Hepatocyte (in vitro differentiated cells): ENCODE data around the gene TWSG1. TPM values are rescaled to one million over a fixed set of nuclear protein-coding genes. Genes with fewer than 3 reads are reported as not detected.
A peak's percentile ranks its signal among the peaks of the same experiment; 100 is the strongest.

Experiments
- DNase-seq: peaks from one replicate; pipeline ENCODE4 v3.0.0-alpha.2; 2016; ENCODE audit warnings: low spot score
- H2AFZ ChIP-seq: fragments of 200-600 bp; sonication (generic); 2 replicates; pipeline ENCODE4 v1.6.0; 2016; ENCODE audit warnings: antibody characterized with exemption, mild to moderate bottlenecking
- H3K27ac ChIP-seq: fragments of 200-600 bp; sonication (generic); 2 replicates; pipeline ENCODE4 v1.5.1; 2016; ENCODE audit warnings: mild to moderate bottlenecking
- H3K27me3 ChIP-seq: fragments of 200-600 bp; sonication (generic); 2 replicates; pipeline ENCODE4 v1.6.1; 2016
- H3K36me3 ChIP-seq: fragments of 200-600 bp; sonication (generic); replicated peaks from 2 replicates; pipeline ENCODE4 v1.5.1; 2016; ENCODE audit warnings: low read depth; ENCODE audit not compliant: insufficient read depth
- H3K4me1 ChIP-seq: fragments of 200-600 bp; sonication (generic); 2 replicates; pipeline ENCODE4 v1.5.1; 2016; ENCODE audit warnings: mild to moderate bottlenecking, moderate library complexity; ENCODE audit not compliant: insufficient read depth
- H3K4me2 ChIP-seq: fragments of 200-600 bp; sonication (generic); 2 replicates; pipeline ENCODE4 v1.6.0; 2016
- H3K4me3 ChIP-seq: fragments of 200-600 bp; sonication (generic); 2 replicates; pipeline ENCODE4 v1.5.1; 2016; ENCODE audit warnings: mild to moderate bottlenecking
- H3K79me2 ChIP-seq: fragments of 200-600 bp; sonication (generic); 2 replicates; pipeline ENCODE4 v1.6.0; 2017; ENCODE audit warnings: mild to moderate bottlenecking
- H3K9me2 ChIP-seq: fragments of 200-600 bp; sonication (generic); replicated peaks from 2 replicates; pipeline ENCODE4 v1.6.0; 2017; ENCODE audit warnings: mild to moderate bottlenecking; ENCODE audit not compliant: insufficient read depth
- H3K9me3 ChIP-seq: fragments of 200-600 bp; sonication (generic); 2 replicates; pipeline ENCODE4 v1.5.1; 2016; ENCODE audit warnings: low read depth, mild to moderate bottlenecking
- H4K20me1 ChIP-seq: fragments of 200-600 bp; sonication (generic); 2 replicates; pipeline ENCODE4 v1.6.0; 2016; ENCODE audit warnings: mild to moderate bottlenecking; ENCODE audit not compliant: insufficient read depth, poor library complexity, severe bottlenecking
- EZH2 ChIP-seq: fragments of 200-600 bp; sonication (generic); IDR thresholded peaks from 2 replicates; pipeline ENCODE4 v1.6.1; 2016; ENCODE audit warnings: antibody characterized with exemption, mild to moderate bottlenecking, borderline replicate concordance
- EZH2phosphoT487 ChIP-seq: fragments of 200-600 bp; sonication (generic); IDR thresholded peaks from one replicate; pipeline ENCODE4 v1.6.1; 2018; ENCODE audit warnings: antibody characterized with exemption, mild to moderate bottlenecking, low read depth, moderate library complexity; ENCODE audit not compliant: unreplicated experiment, severe bottlenecking
- WGBS: methylation state at CpG from one replicate; pipeline ENCODE4 v1.1.6; 2016; ENCODE audit warnings: low lambda C conversion rate; ENCODE audit errors: missing lambda C conversion rate; 5-methylcytosine and 5-hydroxymethylcytosine counted together
- polyA plus RNA-seq: library from polyadenylated mRNA; unstranded; fragments of >200 nt; fragmentation: Nextera tagmentation; extraction: Ambion mirVana; gene quantifications from 2 replicates; pipeline ENCODE4 v1.2.1, GENCODE V29; 2016
- total RNA-seq: library from RNA; depleted of rRNA; stranded (reverse); fragments of >200 nt; gene quantifications from 2 replicates; pipeline ENCODE4 v1.2.3, GENCODE V29; 2014
- TF ChIP-seq, protein P1 (sequence below): fragments of 200-600 bp; sonication (generic); IDR thresholded peaks from 2 replicates; pipeline ENCODE4 v1.5.1; 2016; ENCODE audit warnings: antibody characterized with exemption, mild to moderate bottlenecking; ENCODE audit not compliant: poor library complexity

The TWSG1 gene
- 60.5 and 61.4 TPM in 2 replicates for total RNA-seq
- 35.7 and 36.7 TPM in 2 replicates for polyA plus RNA-seq

DNA sequence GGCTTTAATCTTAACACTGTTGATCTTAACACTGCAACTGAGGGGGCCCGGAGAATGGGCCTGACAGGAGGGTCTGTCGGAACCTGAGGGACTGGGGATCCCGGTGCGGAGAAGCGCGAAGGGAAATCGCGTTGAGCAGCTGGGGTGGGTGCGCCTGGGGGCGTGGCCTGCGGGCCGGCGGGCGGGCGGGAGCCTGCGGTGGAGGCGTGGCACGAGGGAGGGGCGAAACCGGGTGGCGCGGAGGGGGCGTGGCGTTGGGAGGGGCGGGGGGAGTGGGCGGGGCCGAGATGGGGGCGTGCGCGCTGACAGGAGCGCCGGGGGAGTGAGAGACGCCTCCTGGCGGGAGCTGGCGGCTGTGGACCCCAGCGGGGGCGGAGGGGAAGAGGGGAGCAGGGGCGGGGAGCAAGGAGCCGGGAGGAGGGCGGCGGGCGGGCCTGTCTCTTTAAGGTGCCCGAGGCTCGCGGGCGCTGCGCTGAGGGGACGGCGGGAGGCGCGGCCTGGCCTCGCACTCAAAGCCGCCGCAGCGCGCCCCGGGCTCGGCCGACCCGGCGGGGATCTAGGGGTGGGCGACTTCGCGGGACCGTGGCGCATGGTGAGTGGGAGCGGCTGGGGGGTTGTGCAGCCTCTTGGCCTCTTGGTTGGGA, at the start of gene TWSG1:
Gene TWSG1, plus strand, starts transcription at position 445 of the 644 bp plus-strand sequence. CDS start 2,457 bp downstream, outside the sequence.
- no peak for TF ChIP-seq EZH2phosphoT487
- TF ChIP-seq, protein P1, sequence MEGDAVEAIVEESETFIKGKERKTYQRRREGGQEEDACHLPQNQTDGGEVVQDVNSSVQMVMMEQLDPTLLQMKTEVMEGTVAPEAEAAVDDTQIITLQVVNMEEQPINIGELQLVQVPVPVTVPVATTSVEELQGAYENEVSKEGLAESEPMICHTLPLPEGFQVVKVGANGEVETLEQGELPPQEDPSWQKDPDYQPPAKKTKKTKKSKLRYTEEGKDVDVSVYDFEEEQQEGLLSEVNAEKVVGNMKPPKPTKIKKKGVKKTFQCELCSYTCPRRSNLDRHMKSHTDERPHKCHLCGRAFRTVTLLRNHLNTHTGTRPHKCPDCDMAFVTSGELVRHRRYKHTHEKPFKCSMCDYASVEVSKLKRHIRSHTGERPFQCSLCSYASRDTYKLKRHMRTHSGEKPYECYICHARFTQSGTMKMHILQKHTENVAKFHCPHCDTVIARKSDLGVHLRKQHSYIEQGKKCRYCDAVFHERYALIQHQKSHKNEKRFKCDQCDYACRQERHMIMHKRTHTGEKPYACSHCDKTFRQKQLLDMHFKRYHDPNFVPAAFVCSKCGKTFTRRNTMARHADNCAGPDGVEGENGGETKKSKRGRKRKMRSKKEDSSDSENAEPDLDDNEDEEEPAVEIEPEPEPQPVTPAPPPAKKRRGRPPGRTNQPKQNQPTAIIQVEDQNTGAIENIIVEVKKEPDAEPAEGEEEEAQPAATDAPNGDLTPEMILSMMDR = peak; percentile 54
- no peaks in the 10 kb centered on the region for H3K9me3 ChIP-seq
- DNase-seq = peak; percentile 97
- H3K4me2 ChIP-seq = peak within 1 kb of the TSS; percentile 88
- H3K4me3 ChIP-seq = peak within 1 kb of the TSS; percentile 89
- H2AFZ ChIP-seq = peak within 1 kb of the TSS; percentile 92
- peaks cover 4% of the 10 kb centered on the region for H4K20me1 ChIP-seq
- H3K27me3 ChIP-seq = no peaks in the 10 kb centered on the region
- H3K27ac ChIP-seq = peak within 1 kb of the TSS; percentile 94
- H3K4me1 ChIP-seq = no peaks in the 10 kb centered on the region
- 3% methylated on average over 25 of the region's 67 CpGs for WGBS
- H3K9me2 ChIP-seq = no peaks in the 10 kb centered on the region
- H3K36me3 ChIP-seq = no peaks in the 10 kb centered on the region
- H3K79me2 ChIP-seq = peaks cover 37% of the 10 kb centered on the region

DNA sequence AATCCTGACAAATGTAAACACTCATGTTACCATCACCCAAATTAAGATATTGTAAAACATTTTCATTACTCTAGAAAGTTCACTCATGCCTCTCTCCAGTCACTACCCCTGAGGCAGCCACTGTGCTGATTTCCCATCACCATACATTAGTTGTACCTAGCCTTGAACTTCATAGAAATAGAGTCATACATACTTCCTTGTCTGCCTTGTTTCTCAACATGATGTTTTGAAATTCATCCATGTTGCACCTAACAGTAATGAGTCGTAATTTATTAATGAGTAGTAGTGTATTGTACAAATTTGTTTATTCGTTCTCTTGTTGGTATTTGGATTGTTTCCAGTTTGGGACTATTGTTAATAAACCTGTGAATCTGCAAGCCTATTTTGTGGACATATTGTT, 49.0 kb upstream of the TWSG1 start:
- DNase-seq = no peak
- H3K4me2 ChIP-seq = no peak overlapping the region
- TF ChIP-seq EZH2 (no peak), EZH2phosphoT487 (no peak)
- TF ChIP-seq, protein P1 = no peak
- no peaks in the 10 kb centered on the region for H3K9me3 ChIP-seq
- no peaks in the 10 kb centered on the region for H3K4me1 ChIP-seq
- H2AFZ ChIP-seq = no peak overlapping the region
- no peaks in the 10 kb centered on the region for H3K9me2 ChIP-seq
- H3K79me2 ChIP-seq = no peaks in the 10 kb centered on the region
- no peak overlapping the region for H3K4me3 ChIP-seq
- no peaks in the 10 kb centered on the region for H3K27me3 ChIP-seq
- H3K36me3 ChIP-seq = no peaks in the 10 kb centered on the region
- H3K27ac ChIP-seq = no peak overlapping the region
- WGBS = 98% methylated on average over 2 of the region's 2 CpGs
- no peaks in the 10 kb centered on the region for H4K20me1 ChIP-seq

DNA sequence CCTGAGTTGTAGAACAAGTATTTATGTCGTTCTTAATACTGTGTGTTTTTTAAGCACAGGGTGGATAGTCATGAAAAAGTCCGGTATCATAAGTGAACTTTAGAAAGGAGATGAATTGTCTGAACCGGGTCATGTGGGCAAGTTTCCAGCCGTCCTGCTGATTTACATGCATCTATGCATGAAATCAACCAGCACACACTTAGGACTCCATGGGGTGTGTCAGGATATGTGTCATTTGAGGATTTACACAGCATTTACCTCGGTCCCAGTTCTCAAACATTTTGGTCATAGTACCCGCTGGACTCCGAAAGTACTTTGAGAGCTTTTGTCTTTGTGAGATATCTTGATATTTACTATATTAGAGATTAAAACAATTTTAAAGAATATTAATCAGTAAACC, 47.5 kb upstream of the TWSG1 start:
- no peak overlapping the region for H3K4me2 ChIP-seq
- no peaks in the 10 kb centered on the region for H3K27me3 ChIP-seq
- H3K4me3 ChIP-seq = no peak overlapping the region
- H2AFZ ChIP-seq = no peak overlapping the region
- no peak for DNase-seq
- H3K79me2 ChIP-seq = no peaks in the 10 kb centered on the region
- no peaks in the 10 kb centered on the region for H3K36me3 ChIP-seq
- TF ChIP-seq, protein P1 = no peak
- TF ChIP-seq EZH2phosphoT487 = no peak
- no peak for TF ChIP-seq EZH2
- H3K9me3 ChIP-seq = no peaks in the 10 kb centered on the region
- no peaks in the 10 kb centered on the region for H3K9me2 ChIP-seq
- no peaks in the 10 kb centered on the region for H4K20me1 ChIP-seq
- WGBS = 82% methylated on average over 7 of the region's 7 CpGs
- H3K27ac ChIP-seq = no peak overlapping the region
- no peaks in the 10 kb centered on the region for H3K4me1 ChIP-seq
